Measurements from ENCODE around the gene P3H4. TPM values are rescaled to one million over a fixed set of nuclear protein-coding genes. Genes with fewer than 3 reads are reported as not detected.

P3H4 gene
- total and polyA plus RNA-seq, 10 of the 15 experiments (the other 5 are each of a cell fraction or from before 2014, with no cell fraction given): 0.32 to 1.1 (median 0.64) TPM; not detected in 1

DNA sequence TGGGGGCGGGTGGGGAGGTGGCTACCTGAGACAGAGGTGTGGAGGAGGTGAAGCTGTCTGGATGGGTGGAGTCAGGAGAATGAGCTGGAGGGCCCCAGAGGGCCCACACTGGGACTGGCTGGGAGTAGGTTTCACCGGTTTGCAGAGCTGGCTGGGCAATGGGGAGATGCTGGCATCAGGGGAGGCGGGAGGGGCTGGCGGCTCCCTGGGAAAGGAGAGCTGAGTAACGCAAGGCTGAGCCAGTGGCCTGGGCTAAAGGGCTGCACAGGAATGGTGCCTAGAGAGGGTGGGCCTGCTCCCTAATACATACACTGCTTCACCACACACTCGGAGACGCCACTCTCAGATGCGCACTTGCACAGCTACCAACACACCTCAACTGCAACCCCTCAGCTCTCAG, 12.4 kb downstream of the P3H4 start (continued):
- TF ChIP-seq, protein P1, sequence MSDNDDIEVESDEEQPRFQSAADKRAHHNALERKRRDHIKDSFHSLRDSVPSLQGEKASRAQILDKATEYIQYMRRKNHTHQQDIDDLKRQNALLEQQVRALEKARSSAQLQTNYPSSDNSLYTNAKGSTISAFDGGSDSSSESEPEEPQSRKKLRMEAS (IDR thresholded peaks at IDR 0.05; ENCODE audit: low read depth, low read length): no peak
- TF ChIP-seq STAT3 (IDR thresholded peaks at IDR 0.05; ENCODE audit: low read depth, low read length): no peak

DNA sequence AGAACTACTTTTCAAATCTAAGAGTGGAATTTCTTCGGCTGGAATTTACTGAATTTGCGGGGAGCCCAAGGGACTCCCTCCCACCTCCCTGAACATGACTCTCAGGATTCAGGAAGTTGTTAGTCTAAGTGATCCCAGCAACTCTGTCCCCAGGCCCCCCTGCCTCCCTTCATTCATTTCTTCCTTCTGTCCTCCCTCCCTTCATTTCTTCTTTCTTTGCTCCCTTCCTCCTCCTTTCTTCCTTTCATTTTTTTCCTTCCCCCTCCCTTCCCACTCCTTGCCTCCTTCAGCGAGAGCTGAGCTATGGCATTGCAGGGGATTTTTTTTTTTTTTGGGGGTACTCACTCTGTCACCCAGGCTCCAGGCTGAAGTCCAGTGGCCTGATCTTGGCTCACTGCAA, 14.4 kb downstream of the P3H4 start:
- no peak overlapping the region for H3K4me3 ChIP-seq
- no peaks in the 10 kb centered on the region for H4K20me1 ChIP-seq (ENCODE audit: control insufficient read depth, insufficient read depth)
- WGBS (ENCODE audit: insufficient coverage, insufficient replicate concordance, low lambda C conversion rate, missing lambda C conversion rate): 60% methylated on average over 3 of the region's 3 CpGs
- H3K4me2 ChIP-seq (ENCODE audit: control insufficient read depth, insufficient read depth): no peak overlapping the region
- H3K27ac ChIP-seq (ENCODE audit: control insufficient read depth, insufficient read depth): no peak overlapping the region
- no TSS peak for BruUV-seq (replicated peaks)
- no peak overlapping the region for H3K9ac ChIP-seq (ENCODE audit: control insufficient read depth, insufficient read depth, low read length)
- no peaks in the 10 kb centered on the region for H3K79me2 ChIP-seq (ENCODE audit: control insufficient read depth, insufficient read depth, low read length)
- ChIA-PET RAD21 (ENCODE audit: unreplicated experiment) (no interaction called here), SMC1A (ENCODE audit: uncharacterized antibody, unreplicated experiment) (no interaction called here), POLR2A (interaction anchor here (0.6 kb wide), 1 partner anchor 32 kb away, joined by 3 read pairs; no protein-coding TSS in a partner anchor), CTCF (interaction anchor here (0.6 to 2.8 kb wide), 2 partner anchors 11 to 13 kb away, joined by 4 to 15 read pairs; partner anchors contain the start of gene JUP)
- no peaks in the 10 kb centered on the region for H3K9me3 ChIP-seq (replicated peaks; ENCODE audit: control insufficient read depth, insufficient read depth, low read length)
- no peaks in the 10 kb centered on the region for H3K36me3 ChIP-seq (ENCODE audit: control insufficient read depth in 2 of 2, insufficient read depth in 2 of 2, low read length in 1 of 2)
- intact Hi-C loops (cut with micrococcal nuclease; ENCODE audit: unreplicated experiment) (no loop called here), in situ Hi-C loops (cut with MboI) (no loop called here)
- FAIRE-seq (no peak), ATAC-seq (no peak), DNase-seq (ENCODE audit: low read depth, low spot score) (no peak)
- no peaks in the 10 kb centered on the region for H3K27me3 ChIP-seq (replicated peaks in 1 of 2; ENCODE audit: control insufficient read depth in 2 of 2, insufficient read depth in 2 of 2, low read length in 1 of 2)
- no peak overlapping the region for H2AFZ ChIP-seq (ENCODE audit: control insufficient read depth, low read depth, low read length)
- no peak for TF ChIP-seq MYB (IDR thresholded peaks at IDR 0.05; ENCODE audit: borderline replicate concordance, low read depth, low read length)
- no peak for TF ChIP-seq ZNF207 (IDR thresholded peaks at IDR 0.05; ENCODE audit: borderline replicate concordance)
- no peak for TF ChIP-seq SUPT20H (IDR thresholded peaks at IDR 0.05; ENCODE audit: borderline replicate concordance, control insufficient read depth, low read depth, low read length)
- TF ChIP-seq MEF2A (IDR thresholded peaks at IDR 0.05; ENCODE audit: insufficient read depth, low read depth, low read length): no peak
- TF ChIP-seq, protein P2, sequence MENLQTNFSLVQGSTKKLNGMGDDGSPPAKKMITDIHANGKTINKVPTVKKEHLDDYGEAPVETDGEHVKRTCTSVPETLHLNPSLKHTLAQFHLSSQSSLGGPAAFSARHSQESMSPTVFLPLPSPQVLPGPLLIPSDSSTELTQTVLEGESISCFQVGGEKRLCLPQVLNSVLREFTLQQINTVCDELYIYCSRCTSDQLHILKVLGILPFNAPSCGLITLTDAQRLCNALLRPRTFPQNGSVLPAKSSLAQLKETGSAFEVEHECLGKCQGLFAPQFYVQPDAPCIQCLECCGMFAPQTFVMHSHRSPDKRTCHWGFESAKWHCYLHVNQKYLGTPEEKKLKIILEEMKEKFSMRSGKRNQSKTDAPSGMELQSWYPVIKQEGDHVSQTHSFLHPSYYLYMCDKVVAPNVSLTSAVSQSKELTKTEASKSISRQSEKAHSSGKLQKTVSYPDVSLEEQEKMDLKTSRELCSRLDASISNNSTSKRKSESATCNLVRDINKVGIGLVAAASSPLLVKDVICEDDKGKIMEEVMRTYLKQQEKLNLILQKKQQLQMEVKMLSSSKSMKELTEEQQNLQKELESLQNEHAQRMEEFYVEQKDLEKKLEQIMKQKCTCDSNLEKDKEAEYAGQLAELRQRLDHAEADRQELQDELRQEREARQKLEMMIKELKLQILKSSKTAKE (IDR thresholded peaks at IDR 0.05; ENCODE audit: low read depth, poor library complexity, severe bottlenecking): no peak
- TF ChIP-seq, protein P3, sequence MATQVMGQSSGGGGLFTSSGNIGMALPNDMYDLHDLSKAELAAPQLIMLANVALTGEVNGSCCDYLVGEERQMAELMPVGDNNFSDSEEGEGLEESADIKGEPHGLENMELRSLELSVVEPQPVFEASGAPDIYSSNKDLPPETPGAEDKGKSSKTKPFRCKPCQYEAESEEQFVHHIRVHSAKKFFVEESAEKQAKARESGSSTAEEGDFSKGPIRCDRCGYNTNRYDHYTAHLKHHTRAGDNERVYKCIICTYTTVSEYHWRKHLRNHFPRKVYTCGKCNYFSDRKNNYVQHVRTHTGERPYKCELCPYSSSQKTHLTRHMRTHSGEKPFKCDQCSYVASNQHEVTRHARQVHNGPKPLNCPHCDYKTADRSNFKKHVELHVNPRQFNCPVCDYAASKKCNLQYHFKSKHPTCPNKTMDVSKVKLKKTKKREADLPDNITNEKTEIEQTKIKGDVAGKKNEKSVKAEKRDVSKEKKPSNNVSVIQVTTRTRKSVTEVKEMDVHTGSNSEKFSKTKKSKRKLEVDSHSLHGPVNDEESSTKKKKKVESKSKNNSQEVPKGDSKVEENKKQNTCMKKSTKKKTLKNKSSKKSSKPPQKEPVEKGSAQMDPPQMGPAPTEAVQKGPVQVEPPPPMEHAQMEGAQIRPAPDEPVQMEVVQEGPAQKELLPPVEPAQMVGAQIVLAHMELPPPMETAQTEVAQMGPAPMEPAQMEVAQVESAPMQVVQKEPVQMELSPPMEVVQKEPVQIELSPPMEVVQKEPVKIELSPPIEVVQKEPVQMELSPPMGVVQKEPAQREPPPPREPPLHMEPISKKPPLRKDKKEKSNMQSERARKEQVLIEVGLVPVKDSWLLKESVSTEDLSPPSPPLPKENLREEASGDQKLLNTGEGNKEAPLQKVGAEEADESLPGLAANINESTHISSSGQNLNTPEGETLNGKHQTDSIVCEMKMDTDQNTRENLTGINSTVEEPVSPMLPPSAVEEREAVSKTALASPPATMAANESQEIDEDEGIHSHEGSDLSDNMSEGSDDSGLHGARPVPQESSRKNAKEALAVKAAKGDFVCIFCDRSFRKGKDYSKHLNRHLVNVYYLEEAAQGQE (IDR thresholded peaks at IDR 0.05; ENCODE audit: low read depth, low read length): no peak
- no peak for TF ChIP-seq EGR1 (IDR thresholded peaks at IDR 0.05; ENCODE audit: borderline replicate concordance in 1 of 2, low read depth in 2 of 2, low read length in 2 of 2)
- no peaks in the 10 kb centered on the region for H3K4me1 ChIP-seq (ENCODE audit: control insufficient read depth, insufficient read depth, low read length)

Measured in GM12878 (cell line).